T-helper 17 cell (primary cell): ENCODE measurements around the gene LMLN. TPM values are rescaled to one million over a fixed set of nuclear protein-coding genes. Genes with fewer than 3 reads are reported as not detected.

Experiments used
- ATAC-seq: fragments of 150-1000 bp; cut with Tn5 transposase; 2 replicates; pipeline ENCODE4 v1.10.0; 2021; ENCODE audit warnings: mild to moderate bottlenecking, moderate library complexity
- DNase-seq, 3 donors: peaks; one replicate each; pipeline versions ENCODE4 v3.0.0 to v3.0.0-alpha.2; 2020 to 2021
- H3K9me3 ChIP-seq: one replicate; pipeline ENCODE4 v1.7.0; 2013; ENCODE audit warnings: low read length, mild to moderate bottlenecking; ENCODE audit not compliant: control insufficient read depth, poor library complexity, severe bottlenecking
- H3K27ac Mint-ChIP-seq: one replicate; pipeline ENCODE4 v1.8.0; 2022; ENCODE audit warnings: mild to moderate bottlenecking, moderate library complexity, mixed read lengths
- H3K27me3 Mint-ChIP-seq: one replicate; pipeline ENCODE4 v1.8.0; 2022; ENCODE audit warnings: mixed read lengths
- H3K36me3 Mint-ChIP-seq: one replicate; pipeline ENCODE4 v1.8.0; 2022; ENCODE audit warnings: low read depth, mixed read lengths
- H3K4me1 Mint-ChIP-seq: one replicate; pipeline ENCODE4 v1.8.0; 2022; ENCODE audit warnings: mild to moderate bottlenecking, mixed read lengths
- H3K4me3 Mint-ChIP-seq: one replicate; pipeline ENCODE4 v1.8.0; 2022; ENCODE audit warnings: mild to moderate bottlenecking, moderate library complexity, mixed read lengths
- total RNA-seq, 4 donors: library from RNA in 2 of 4; stranded (reverse) in 2 of 4; gene quantifications; one replicate each; pipeline ENCODE4 v1.2.3 and lab custom pipeline; 2022 to 2026

The LMLN gene
- total RNA-seq, 2 donors from 2014 or later: 3.2 to 4.4 TPM

DNA sequence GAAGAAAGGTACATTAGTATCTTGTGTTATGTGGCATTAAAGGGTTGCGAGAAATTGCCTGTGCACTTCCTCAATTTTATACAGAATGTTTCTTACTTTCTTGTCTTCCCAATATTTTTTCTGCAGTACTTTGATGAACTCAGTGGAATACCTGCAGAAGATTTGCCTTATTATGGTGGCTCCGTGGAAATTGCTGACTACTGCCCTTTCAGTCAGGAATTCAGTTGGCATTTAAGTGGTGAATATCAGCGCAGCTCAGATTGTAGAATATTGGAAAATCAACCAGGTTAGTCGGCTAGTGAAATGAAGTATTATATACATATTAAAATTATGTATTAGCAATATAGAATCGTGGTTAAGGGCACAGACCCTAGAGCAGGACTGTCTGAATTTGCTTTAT is 61.3 kb downstream of the LMLN start:
- H3K4me3 Mint-ChIP-seq: no peak overlapping the region
- no peak for DNase-seq

DNA sequence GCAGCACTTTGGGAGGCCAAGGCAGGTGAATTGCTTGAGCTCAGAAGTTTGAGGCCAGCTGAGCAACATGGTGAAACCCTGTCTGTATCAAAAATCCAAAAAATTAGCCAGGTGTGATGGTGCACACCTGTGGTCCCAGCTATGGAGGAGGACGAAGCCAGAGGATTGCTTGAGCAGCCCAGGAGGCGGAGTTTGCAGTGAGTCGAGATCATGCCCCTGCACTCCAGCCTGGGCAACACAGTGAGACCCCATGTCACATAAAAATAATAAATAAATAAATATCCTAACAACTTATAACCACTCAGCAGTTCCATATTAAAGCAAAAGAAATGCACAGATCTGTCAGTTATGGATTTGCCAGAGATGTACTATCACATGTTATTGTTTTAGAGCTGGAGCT is 62.6 kb downstream of the LMLN start:
- DNase-seq (no peak), ATAC-seq (no peak)
- Mint-ChIP-seq H3K27me3 (no peaks in the 10 kb centered on the region), H3K4me3 (no peak overlapping the region), H3K4me1 (no peaks in the 10 kb centered on the region), H3K36me3 (peaks cover 7% of the 10 kb centered on the region), H3K27ac (no peak overlapping the region)
- no peaks in the 10 kb centered on the region for H3K9me3 ChIP-seq

More for the DNA sequence above, 61.3 kb downstream of the LMLN start:
- Mint-ChIP-seq H3K36me3 (peaks cover 3% of the 10 kb centered on the region), H3K27me3 (no peaks in the 10 kb centered on the region), H3K4me1 (no peaks in the 10 kb centered on the region), H3K27ac (no peak overlapping the region)
- ATAC-seq: no peak
- H3K9me3 ChIP-seq: no peaks in the 10 kb centered on the region

DNA sequence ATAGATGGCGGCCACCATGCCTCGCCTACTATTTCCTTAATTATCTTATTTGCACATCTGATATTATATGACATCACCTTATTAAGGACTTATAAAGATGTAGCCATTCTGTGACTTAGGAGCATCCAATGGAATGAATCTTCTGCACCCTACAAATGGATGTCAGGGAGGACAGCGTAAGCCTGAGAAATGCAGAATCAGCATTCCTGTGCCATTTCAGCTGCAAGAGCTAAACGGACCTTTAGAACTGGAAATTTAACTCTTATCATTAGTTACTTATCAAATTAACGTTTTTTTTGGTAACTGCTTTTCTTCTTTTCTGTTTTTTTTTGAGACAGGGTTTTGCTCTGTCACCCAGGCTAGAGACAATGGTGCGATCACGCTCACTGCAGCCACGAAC is 65.6 kb downstream of the LMLN start:
- Mint-ChIP-seq H3K36me3 (peaks cover 9% of the 10 kb centered on the region), H3K27me3 (no peaks in the 10 kb centered on the region), H3K4me3 (no peak overlapping the region), H3K27ac (no peak overlapping the region), H3K4me1 (no peaks in the 10 kb centered on the region)
- DNase-seq: no peak
- no peak for ATAC-seq
- H3K9me3 ChIP-seq: no peaks in the 10 kb centered on the region

GRCh38 chr3:198026620-198027019 is 66.6 kb downstream of the LMLN start:
- no peak for ATAC-seq
- Mint-ChIP-seq H3K4me3 (no peak overlapping the region), H3K27ac (no peak overlapping the region), H3K36me3 (peaks cover 9% of the 10 kb centered on the region), H3K27me3 (no peaks in the 10 kb centered on the region), H3K4me1 (no peaks in the 10 kb centered on the region)
- no peak for DNase-seq
- H3K9me3 ChIP-seq: no peaks in the 10 kb centered on the region

GRCh38 chr3:198027045-198027798 is 67.2 kb downstream of the LMLN start:
- no peak for DNase-seq

DNA sequence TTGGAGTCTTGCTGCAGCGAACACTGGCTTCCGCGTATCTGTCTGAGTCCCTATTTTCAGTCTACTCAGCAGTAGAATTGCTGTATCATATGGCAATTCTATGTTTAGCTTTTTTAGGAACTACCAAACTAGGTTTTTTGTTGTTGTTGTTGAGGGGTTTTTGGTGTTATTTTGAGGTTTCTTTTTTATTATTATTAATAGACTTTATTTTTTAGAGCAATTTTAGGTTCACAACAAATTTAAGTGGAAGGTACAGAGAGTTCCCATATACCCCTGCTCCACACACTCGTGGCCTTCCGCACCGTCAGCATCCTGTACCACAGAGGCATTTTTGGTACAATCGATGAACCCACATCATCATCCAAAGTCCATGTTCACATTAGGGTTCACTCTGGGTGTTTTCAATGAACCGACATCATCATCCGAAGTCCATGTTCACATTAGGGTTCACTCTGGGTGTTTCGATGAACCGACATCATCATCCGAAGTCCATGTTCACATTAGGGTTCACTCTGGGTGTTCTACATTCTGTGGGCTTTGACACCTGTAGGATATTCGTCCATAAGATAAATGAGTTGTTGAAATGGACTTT is 67.9 kb downstream of the LMLN start:
- no peaks in the 10 kb centered on the region for H3K27me3 Mint-ChIP-seq
- no peaks in the 10 kb centered on the region for H3K9me3 ChIP-seq
- DNase-seq (no peak), ATAC-seq (no peak)
- H3K27ac Mint-ChIP-seq: no peak overlapping the region
- peaks cover 6% of the 10 kb centered on the region for H3K36me3 Mint-ChIP-seq
- peaks cover 2% of the 10 kb centered on the region for H3K4me1 Mint-ChIP-seq
- H3K4me3 Mint-ChIP-seq: no peak overlapping the region

More at GRCh38 chr3:198027045-198027798, 67.2 kb downstream of the LMLN start:
- H3K27me3 Mint-ChIP-seq: no peaks in the 10 kb centered on the region
- no peak overlapping the region for H3K4me3 Mint-ChIP-seq
- no peaks in the 10 kb centered on the region for H3K9me3 ChIP-seq
- H3K27ac Mint-ChIP-seq: no peak overlapping the region
- H3K4me1 Mint-ChIP-seq: no peaks in the 10 kb centered on the region
- no peak for ATAC-seq
- H3K36me3 Mint-ChIP-seq: peaks cover 6% of the 10 kb centered on the region

DNA sequence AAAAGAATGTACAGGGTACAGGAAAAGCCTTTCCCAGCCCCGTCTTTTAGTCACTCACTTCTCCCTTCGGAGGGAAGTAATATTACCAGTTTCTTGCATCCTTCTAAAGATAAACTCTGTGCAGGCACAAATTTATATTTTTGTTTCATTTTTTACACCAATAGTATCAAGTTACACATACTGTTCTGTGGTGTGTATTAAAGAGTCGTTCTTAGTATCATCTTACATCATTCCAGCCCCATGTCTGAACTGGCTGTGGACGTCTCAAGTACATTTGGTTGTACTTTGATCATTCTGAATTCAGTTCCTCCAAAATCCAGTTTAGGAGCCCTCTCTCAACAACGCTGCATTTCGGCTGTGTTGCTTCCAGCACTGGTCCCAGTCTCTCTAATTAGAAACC is 68.7 kb downstream of the LMLN start:
- H3K4me3 Mint-ChIP-seq: no peak overlapping the region
- DNase-seq (no peak), ATAC-seq (no peak)
- no peaks in the 10 kb centered on the region for H3K9me3 ChIP-seq
- H3K27me3 Mint-ChIP-seq: no peaks in the 10 kb centered on the region
- no peak overlapping the region for H3K27ac Mint-ChIP-seq
- peaks cover 4% of the 10 kb centered on the region for H3K4me1 Mint-ChIP-seq
- peaks cover 6% of the 10 kb centered on the region for H3K36me3 Mint-ChIP-seq

GRCh38 chr3:198030125-198030524 is 70.1 kb downstream of the LMLN start:
- Mint-ChIP-seq H3K27me3 (no peaks in the 10 kb centered on the region), H3K4me1 (peaks cover 4% of the 10 kb centered on the region), H3K36me3 (peaks cover 6% of the 10 kb centered on the region), H3K4me3 (no peak overlapping the region), H3K27ac (no peak overlapping the region)
- ATAC-seq (no peak), DNase-seq (no peak)
- H3K9me3 ChIP-seq: no peaks in the 10 kb centered on the region

DNA sequence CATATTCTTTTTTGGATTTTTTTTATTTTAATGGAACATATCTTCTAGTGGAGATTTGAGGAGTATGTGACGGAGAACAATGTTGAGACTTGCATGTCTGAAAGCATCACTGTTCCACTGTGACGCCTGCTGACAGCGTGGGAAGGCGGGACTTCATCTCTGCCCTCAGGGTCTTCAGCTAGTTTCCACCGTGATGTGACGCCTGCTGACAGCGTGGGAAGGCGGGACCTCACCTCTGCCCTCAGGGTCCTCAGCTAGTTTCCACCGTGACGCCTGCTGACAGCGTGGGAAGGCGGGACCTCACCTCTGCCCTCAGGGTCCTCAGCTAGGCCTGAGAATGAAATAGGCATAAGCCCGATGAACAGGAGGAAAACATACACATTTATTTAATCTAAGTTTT is 70.7 kb downstream of the LMLN start:
- Mint-ChIP-seq H3K4me1 (peaks cover 4% of the 10 kb centered on the region), H3K27me3 (no peaks in the 10 kb centered on the region), H3K4me3 (no peak overlapping the region), H3K27ac (no peak overlapping the region), H3K36me3 (peaks cover 6% of the 10 kb centered on the region)
- no peaks in the 10 kb centered on the region for H3K9me3 ChIP-seq
- no peak for ATAC-seq
- DNase-seq: no peak

GRCh38 chr3:198032039-198032936 is 72.3 kb downstream of the LMLN start:
- no peaks in the 10 kb centered on the region for H3K9me3 ChIP-seq
- Mint-ChIP-seq H3K4me1 (peaks cover 4% of the 10 kb centered on the region), H3K4me3 (no peak overlapping the region), H3K27ac (no peak overlapping the region), H3K36me3 (peaks cover 3% of the 10 kb centered on the region), H3K27me3 (no peaks in the 10 kb centered on the region)
- ATAC-seq: no peak
- no peak for DNase-seq

DNA sequence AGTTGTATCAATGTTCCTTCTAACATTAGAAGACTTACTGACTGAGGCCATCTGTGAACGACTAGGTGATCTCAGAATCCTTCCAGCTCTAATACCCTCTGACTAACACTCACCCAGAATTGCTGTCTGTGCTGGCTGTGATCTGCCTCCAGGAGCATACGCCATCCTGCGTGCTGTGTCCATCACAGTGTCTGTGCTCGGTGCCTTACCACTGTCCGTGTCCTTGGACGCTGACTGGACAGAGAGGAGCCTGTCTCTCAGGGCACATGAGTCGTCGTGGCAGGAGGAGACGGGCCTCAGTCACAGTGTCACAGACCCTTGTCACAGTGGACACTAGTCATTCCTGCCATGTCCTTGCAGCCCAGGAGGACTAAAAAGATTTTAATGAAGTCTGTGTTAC is 83.1 kb downstream of the LMLN start:
- peaks cover 7% of the 10 kb centered on the region for H3K36me3 Mint-ChIP-seq
- H3K9me3 ChIP-seq: no peaks in the 10 kb centered on the region
- H3K27ac Mint-ChIP-seq: peak overlapping the region; percentile 41
- H3K4me1 Mint-ChIP-seq: no peaks in the 10 kb centered on the region
- H3K4me3 Mint-ChIP-seq: no peak overlapping the region
- ATAC-seq (no peak), DNase-seq (no peak)
- no peaks in the 10 kb centered on the region for H3K27me3 Mint-ChIP-seq

GRCh38 chr3:198046120-198046857 is 86.3 kb downstream of the LMLN start:
- no peaks in the 10 kb centered on the region for H3K9me3 ChIP-seq
- Mint-ChIP-seq H3K27me3 (no peaks in the 10 kb centered on the region), H3K36me3 (peaks cover 4% of the 10 kb centered on the region), H3K4me1 (no peaks in the 10 kb centered on the region), H3K4me3 (no peak overlapping the region), H3K27ac (no peak overlapping the region)
- DNase-seq (no peak), ATAC-seq (no peak)

DNA sequence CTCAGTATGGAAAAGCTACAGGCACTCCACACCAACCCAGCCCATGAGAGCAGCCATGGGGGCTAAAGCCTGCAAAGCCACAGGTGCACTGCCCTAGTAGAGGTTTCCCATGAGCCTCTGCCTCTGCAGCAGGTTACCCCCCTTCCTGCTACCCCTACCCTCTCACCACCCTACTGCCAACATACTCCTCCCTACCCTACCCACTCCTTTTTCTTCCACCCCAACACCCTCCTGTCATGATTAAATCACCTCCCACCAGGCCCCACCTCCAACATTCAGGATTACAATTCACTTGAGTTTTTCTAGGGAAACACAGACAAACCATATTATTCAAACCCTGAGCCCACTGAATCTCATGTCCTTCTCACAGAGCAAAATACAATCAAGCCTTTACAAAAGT is 88.4 kb downstream of the LMLN start:
- ATAC-seq (no peak), DNase-seq (no peak)
- Mint-ChIP-seq H3K4me3 (no peak overlapping the region), H3K4me1 (no peaks in the 10 kb centered on the region), H3K36me3 (peaks cover 4% of the 10 kb centered on the region), H3K27me3 (no peaks in the 10 kb centered on the region), H3K27ac (no peak overlapping the region)
- H3K9me3 ChIP-seq: no peaks in the 10 kb centered on the region
